Stimulated activated CD8-positive, alpha-beta memory T cell treated with anti-CD3 and anti-CD28 coated beads, Interleukin-7, amount 100 ng/mL, for 48 hours (primary cell): ENCODE measurements around the gene STRN.
"Not testable (repeated sequence)": the region's sequence is repeated elsewhere in the genome, so short reads cannot be mapped to it uniquely, and the experiment has no call there.

ENCODE experiments used
- DNase-seq, 2 donors: peaks; one replicate each; pipeline ENCODE4 v3.0.0-alpha.2; 2020; ENCODE audit warnings: low read depth in 1 of 2; ENCODE audit errors: extremely low read depth in 1 of 2

STRN gene, protein sequence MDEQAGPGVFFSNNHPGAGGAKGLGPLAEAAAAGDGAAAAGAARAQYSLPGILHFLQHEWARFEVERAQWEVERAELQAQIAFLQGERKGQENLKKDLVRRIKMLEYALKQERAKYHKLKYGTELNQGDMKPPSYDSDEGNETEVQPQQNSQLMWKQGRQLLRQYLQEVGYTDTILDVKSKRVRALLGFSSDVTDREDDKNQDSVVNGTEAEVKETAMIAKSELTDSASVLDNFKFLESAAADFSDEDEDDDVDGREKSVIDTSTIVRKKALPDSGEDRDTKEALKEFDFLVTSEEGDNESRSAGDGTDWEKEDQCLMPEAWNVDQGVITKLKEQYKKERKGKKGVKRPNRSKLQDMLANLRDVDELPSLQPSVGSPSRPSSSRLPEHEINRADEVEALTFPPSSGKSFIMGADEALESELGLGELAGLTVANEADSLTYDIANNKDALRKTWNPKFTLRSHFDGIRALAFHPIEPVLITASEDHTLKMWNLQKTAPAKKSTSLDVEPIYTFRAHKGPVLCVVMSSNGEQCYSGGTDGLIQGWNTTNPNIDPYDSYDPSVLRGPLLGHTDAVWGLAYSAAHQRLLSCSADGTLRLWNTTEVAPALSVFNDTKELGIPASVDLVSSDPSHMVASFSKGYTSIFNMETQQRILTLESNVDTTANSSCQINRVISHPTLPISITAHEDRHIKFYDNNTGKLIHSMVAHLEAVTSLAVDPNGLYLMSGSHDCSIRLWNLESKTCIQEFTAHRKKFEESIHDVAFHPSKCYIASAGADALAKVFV

DNA sequence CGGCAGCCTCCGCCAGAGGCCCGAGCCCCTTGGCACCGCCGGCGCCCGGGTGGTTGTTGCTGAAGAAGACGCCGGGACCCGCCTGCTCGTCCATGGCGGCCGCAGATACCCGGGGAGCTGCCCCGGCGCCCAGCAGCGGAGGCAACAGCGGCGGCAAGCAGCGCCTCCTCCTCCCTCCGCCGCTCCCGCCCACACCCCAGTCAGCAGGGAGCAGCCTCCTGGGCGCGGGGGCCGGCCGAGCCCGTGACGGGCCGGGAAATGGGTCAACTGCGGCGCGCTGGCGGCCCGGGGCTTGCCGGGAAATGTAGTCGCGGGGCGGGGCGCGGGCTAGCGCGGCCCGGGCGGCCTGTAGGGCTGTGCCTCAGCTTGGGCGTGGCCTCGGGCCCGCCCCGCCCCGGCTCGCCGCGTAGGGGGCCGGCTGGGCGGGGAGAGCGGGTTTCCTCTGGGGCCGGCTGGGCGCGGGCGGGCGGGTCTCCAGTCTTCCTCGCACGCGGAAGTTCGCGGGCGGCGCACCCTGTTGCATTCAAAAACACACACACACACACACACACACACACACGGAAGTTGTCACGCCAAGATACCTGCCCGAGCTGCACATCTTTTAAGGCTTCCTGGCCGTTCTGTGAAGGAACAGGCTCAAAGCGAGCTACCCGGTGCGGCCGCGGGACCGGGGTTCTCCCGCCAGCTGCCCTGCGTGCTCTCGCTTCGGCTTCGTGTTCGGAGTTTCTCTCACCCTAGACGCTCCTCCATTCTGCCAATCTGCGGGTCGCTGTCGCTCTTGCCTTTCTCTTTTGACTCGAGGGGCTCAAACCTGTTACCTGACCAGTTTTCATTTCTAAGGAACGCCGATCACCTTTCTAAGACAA lies at the start of gene STRN:
Gene STRN (minus strand): TSS at position 167 of the 866 bp plus-strand sequence. CDS start 73 bp downstream, at position 94.
- DNase-seq = peak; percentile 91 to 99

- no peak for DNase-seq
Observed at GRCh38 chr2:37013315-37013641, 46.9 kb upstream of the STRN start.

DNA sequence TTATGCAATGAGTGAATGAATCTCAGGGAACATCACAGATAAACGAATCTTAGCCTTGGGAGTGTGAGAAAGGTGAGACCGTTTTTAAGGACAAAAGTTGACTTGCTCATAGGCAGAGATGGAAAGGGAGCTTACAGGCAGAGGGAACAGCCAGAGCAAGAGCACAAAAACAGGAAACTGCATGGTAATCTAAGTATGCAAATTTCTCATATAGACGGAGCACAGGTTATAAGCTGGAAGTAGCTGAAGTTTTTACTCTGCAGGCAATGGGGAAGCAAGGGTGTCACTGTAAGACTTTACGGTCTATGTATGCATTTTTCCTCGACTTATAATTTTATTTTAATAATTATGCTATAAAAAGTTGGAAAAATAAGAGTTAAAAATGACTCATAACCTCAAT lies 44.8 kb upstream of the STRN start:
- no peak for DNase-seq

DNA sequence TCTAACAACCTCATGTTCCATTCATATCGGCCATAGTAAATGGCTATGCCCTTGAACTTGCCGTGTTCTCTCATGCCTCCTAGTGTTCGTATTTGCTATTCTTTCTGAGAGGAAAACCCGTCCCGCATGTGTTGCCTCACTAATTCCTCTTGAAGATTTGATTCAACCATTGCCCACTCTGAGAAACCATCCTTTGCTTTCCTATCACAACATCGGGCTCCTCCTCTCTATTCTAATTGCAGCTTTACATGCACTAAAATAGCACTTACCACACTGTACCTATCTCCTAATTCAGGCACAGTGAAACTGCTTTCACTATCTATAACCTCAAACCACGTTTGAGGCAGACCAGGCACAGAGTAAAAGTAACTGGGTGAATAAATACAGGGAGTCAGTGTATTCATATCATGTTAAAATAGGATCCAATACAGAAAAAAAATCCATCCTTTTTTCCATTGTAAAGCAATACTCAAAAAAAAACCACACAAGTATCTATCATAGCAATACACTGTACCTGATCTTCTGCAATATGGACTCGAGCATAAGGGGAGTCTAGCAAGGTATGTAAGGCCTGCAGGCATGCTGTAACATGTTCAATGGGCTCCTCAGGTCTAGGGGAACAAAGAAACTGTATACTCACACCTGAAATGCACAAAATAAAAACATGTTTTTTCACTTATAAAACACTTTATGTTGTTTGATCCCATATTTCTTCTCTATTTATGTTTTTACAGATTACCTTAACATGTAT lies 39.0 kb upstream of the STRN start:
- DNase-seq = no peak

DNA sequence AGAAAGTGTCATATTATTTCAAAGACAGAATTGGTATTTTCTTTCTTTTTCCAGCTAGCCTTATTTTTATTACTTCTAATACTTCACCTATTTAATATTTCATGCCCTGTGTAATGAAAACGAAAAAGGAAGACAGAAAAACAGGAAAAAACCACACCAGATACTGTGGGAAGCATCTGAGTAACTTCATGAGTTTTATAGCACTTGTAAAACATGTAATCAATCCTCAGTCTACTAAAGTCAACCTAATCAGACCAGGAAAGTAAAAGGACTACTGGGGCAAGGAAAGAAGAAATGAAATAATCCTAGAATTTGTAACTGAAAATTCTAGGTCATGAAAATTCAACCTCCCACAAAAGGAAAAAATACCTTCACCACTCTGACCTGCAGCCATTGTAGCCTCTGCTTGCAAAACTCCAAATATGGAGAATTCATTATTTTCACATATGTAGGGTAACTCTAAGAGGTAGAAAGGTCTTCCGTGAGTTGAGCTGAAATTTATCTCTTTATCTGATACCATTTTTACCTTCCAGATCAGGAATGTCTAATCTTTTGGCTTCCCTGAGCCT lies 34.7 kb upstream of the STRN start:
- no peak for DNase-seq

- no peak for DNase-seq
Observed at GRCh38 chr2:37000318-37000717, 34.0 kb upstream of the STRN start.

- DNase-seq = not testable (repeated sequence)
Observed at GRCh38 chr2:36999416-36999815, 33.1 kb upstream of the STRN start.

DNA sequence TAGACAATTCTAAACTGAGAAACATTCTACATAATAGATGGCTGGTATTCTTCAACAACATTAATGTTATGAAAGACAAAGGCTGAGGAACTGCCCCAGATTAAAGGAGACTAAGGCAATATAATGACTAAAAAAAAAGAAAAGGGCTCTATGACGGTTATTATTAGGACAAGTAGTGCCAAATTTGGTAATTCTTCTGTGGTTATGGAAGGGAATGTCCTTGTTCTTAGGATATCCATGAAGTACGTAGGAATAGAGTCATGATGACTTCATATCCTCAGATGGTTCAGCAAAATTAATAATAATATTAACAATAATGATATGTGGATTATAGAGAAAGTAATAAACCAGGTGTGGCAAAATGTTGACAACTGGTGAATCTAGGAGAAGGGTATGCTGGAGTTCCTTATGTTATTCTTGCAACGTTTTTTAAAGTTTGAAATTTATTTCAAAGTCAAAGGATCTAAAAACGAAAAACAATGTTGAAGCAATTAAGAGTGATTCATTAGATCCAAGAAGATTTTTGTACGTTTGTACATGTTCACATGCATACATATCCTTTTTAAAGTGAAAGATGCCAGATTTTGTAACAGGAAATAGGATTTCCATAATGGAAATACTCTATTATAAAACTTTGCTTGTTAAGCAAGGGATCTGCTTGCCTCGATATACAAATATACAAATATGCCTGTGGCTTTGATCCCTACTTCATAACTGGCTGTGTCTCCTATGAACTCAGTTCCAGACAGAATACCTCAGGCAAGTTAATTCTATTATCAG lies 27.7 kb upstream of the STRN start:
- DNase-seq = no peak

- no peak for DNase-seq
Observed at GRCh38 chr2:36988008-36988407, 21.7 kb upstream of the STRN start.

DNA sequence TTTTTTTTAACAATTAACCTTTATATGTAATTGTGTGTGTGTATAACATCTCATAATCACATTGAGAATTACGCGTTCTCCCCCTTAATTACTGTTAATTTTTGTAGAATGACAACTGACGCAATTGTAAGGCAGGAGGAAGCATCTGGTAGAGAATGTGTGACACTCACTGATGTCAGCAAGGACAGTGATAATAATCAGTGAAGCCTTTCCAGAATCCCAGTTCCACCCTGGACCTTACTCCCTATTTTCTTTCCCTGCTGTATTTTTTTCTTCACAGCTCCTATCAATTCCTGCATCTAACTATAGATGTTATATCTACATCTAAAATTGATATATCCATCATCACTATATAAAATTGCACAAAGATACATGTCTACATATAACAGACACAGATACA lies 16.1 kb upstream of the STRN start:
- no peak for DNase-seq

DNA sequence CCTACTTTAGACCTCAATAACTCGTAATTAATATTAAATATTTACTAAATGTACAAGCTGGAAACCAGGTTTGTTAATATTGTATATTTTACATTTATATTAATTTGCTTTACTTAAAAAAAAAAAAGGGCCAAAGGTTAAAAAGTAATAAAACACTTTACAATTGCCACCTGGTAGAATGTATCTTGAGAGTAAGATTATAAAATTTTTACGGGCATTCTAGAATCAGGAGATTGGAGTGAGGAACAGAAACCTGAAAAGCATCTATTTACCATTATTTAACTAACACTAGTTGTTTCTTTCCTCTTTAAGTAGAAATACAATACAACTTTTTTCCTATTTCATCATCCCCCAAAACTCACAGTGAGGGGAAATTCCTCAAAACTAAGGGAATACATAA lies 15.6 kb upstream of the STRN start:
- no peak for DNase-seq

DNA sequence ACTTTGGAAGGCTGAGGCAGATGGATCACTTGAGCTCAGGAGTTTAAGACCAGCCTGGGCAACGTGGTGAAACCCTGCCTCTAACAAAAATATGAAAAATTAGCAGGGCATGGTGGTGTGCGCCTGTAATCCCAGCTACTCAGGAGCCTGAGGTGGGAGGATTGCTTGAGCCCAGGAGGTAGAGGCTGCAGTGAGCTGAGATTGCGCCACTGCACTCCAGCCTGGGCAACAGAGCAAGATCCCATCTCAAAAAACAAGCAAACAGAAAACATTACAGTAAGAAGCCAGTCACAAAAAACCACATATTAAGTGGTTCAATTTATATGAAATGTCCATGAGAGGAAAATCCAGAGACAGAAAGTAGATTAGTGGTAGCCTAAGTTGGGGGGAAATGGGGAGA lies 12.7 kb upstream of the STRN start:
- not testable (repeated sequence) for DNase-seq

DNA sequence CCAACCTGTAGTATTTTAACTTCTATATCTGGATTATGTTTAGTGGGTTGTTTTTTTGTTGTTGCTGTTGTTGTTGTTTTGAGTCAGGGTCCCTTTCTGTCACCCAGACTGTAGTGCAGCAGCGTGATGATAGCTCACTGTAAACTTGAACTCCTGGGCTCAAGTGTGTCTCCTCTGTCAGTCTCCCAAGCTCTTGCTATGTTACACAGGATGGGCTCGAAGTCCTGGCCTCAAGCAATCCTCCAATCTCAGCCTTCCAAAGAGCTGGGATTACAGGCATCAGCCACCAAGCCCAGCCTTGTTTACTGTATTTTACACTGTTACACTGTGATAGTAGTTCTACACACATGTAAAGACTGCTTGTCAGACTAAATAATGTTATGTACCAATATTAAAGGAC lies 9.7 kb upstream of the STRN start:
- no peak for DNase-seq

DNA sequence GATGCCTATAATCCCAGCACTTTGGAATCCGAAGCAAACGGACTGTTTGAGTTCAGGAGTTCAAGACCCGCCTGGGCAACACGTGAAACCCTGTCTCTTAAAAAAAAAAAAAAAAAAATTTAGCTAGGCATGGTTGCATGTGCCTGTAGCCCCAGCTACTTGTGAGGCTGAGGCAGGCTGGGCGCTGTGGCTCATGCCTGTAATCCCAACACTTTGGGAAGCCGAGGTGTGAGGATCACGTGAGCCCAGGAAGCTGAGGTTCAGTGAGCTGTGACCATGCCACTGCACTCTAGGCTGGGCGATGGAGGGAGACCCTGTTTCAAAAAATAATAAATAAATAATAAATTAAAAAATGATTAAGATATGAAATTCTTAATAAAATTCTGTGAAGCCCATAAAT lies 9.0 kb upstream of the STRN start:
- DNase-seq = no peak

- DNase-seq = no peak
Observed at GRCh38 chr2:36973320-36973719, 7.0 kb upstream of the STRN start.

- no peak for DNase-seq
Observed at GRCh38 chr2:36971990-36972389, 5.7 kb upstream of the STRN start.

- no peak for DNase-seq
Observed at GRCh38 chr2:36967236-36967876, 1.0 kb upstream of the STRN start.

DNA sequence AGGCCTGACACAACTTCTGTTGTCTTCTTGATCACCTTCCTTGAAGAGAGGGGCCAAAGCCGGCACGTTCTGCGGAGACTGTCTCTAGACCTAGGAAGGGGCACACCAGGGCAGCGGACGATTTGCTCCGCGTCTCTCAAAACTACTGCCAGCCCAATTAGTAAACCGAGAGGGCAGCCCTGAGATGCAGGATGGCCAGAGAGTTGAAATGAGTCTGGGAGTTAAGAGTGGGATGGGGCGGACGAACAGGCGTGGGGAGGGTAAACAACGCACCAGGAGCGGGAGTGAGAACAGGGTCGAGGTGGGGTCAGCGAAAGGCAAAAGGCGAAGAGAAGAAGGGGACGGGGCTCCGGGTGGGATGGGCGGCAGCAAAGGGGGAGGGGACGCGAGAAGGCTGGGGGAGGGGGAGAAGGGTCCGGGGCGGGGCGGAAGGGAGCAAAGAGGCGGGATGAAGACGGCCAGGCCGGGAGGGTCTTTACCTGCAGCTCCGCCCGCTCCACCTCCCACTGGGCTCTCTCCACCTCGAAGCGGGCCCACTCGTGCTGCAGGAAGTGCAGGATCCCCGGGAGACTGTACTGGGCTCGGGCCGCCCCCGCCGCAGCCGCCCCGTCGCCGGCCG lies 476 bp downstream of the STRN start:
- peak; percentile 1 to 6 for DNase-seq

DNA sequence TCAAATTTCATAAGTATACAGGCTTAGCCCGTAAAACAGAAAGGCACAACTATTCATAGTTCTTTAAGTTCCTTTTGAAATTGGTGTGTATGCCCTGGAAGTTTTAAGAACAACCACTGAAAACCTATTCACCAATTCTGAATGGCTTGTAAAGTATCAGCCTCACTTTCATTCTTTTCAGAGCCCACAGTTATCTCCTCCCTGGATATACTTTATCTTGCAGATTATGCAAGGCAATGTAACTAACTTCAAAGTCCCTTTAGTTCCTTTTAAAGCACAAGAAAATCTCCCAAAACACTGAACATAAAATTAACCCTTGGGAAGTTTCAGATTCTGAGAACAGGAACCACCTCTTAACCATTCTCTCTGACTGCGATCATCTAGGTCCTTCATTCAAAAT lies 1.1 kb downstream of the STRN start:
- DNase-seq = no peak
